ENCODE results near the gene PARD3. TPM values are rescaled to one million over a fixed set of nuclear protein-coding genes. Genes with fewer than 3 reads are reported as not detected.

Gene PARD3
- total and polyA plus RNA-seq, 2 donors (not counting 3 experiments of a cell fraction or from before 2014, with no cell fraction given): 7.3 to 24.1 TPM

DNA sequence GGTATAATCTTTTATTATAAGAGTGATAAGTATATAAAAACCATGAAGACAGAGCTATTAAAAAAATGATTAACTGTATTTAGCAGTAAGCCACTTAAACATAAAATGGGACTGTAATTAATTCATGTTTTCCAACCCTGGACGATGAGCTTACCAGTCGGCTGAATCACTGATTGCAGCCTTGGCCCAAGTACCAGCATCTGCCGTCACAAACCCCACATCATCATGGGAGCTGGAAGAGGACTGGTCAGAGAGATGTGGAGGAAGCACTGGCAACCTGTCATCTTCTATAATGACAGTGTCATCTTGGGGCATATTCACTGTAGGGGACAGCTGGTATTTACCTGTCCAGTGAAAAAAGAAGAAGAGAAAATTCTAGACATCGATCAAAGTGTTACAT is 473.6 kb downstream of the PARD3 start:
- Histone ChIP-seq H3K4me1 (ENCODE audit: control insufficient read depth, extremely low read depth, insufficient read depth, low read length) (peaks cover 46% of the 10 kb centered on the region), H3K4me3 (replicated peaks in 1 of 3; ENCODE audit: insufficient read depth in 1 of 3, low read depth in 1 of 3, low read length in 3 of 3) (no peak overlapping the region), H3K27ac (ENCODE audit: insufficient read depth, low read depth, low read length) (no peak overlapping the region), H3K36me3 (ENCODE audit: control insufficient read depth in 2 of 2, extremely low read depth in 1 of 2, insufficient read depth in 2 of 2, low read length in 2 of 2) (no peaks in the 10 kb centered on the region), H3K9me3 (replicated peaks; ENCODE audit: control insufficient read depth, insufficient read depth, low read length) (no peaks in the 10 kb centered on the region), H3K9me1 (replicated peaks; ENCODE audit: control insufficient read depth, extremely low read depth, insufficient read depth, low read length) (no peaks in the 10 kb centered on the region), H2AFZ (ENCODE audit: low read depth, low read length) (no peak overlapping the region), H4K20me1 (replicated peaks; ENCODE audit: control insufficient read depth, extremely low read depth, insufficient read depth, low read length) (no peaks in the 10 kb centered on the region), H3K9ac (replicated peaks; ENCODE audit: extremely low read depth, insufficient read depth, low read length) (no peak overlapping the region), H3K27me3 (ENCODE audit: control insufficient read depth in 2 of 2, insufficient read depth in 2 of 2, low read length in 2 of 2) (no peaks in the 10 kb centered on the region), H3K79me2 (ENCODE audit: control insufficient read depth, insufficient read depth, low read length) (no peaks in the 10 kb centered on the region), H3K4me2 (ENCODE audit: insufficient read depth, low read length) (no peak overlapping the region)
- dilution Hi-C loops (cut with MboI; ENCODE audit: extremely low pct_ligation_motif_present, low sequenced_read_pairs): no loop called here
- no peak for DNase-seq (ENCODE audit: low read depth, low spot score)
- TF ChIP-seq, protein P1, sequence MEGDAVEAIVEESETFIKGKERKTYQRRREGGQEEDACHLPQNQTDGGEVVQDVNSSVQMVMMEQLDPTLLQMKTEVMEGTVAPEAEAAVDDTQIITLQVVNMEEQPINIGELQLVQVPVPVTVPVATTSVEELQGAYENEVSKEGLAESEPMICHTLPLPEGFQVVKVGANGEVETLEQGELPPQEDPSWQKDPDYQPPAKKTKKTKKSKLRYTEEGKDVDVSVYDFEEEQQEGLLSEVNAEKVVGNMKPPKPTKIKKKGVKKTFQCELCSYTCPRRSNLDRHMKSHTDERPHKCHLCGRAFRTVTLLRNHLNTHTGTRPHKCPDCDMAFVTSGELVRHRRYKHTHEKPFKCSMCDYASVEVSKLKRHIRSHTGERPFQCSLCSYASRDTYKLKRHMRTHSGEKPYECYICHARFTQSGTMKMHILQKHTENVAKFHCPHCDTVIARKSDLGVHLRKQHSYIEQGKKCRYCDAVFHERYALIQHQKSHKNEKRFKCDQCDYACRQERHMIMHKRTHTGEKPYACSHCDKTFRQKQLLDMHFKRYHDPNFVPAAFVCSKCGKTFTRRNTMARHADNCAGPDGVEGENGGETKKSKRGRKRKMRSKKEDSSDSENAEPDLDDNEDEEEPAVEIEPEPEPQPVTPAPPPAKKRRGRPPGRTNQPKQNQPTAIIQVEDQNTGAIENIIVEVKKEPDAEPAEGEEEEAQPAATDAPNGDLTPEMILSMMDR (IDR thresholded peaks at IDR 0.05; ENCODE audit: extremely low read depth in 1 of 2, insufficient read depth in 1 of 2, low read depth in 1 of 2, low read length in 2 of 2): no peak
- no peak for TF ChIP-seq GATA2 (IDR thresholded peaks at IDR 0.05; ENCODE audit: insufficient read depth, insufficient read length, low read depth, low read length)
- no peak for TF ChIP-seq FOS (IDR thresholded peaks at IDR 0.05; ENCODE audit: borderline replicate concordance, insufficient read depth, low read length)
- TF ChIP-seq JUN (IDR thresholded peaks at IDR 0.05; ENCODE audit: borderline replicate concordance, insufficient read depth, insufficient read length, low read depth): no peak
- no peak for TF ChIP-seq EZH2 (IDR thresholded peaks at IDR 0.05; ENCODE audit: borderline replicate concordance, low read depth, low read length, severe bottlenecking)
- TF ChIP-seq, protein P2, sequence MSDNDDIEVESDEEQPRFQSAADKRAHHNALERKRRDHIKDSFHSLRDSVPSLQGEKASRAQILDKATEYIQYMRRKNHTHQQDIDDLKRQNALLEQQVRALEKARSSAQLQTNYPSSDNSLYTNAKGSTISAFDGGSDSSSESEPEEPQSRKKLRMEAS (IDR thresholded peaks at IDR 0.05; ENCODE audit: insufficient read depth, insufficient read length): no peak
- TF ChIP-seq POLR2A (IDR thresholded peaks at IDR 0.05; ENCODE audit: low read depth, low read length): no peak
- TF ChIP-seq POLR2AphosphoS5 (IDR thresholded peaks at IDR 0.05; ENCODE audit: insufficient read depth, low read depth, low read length): no peak
- no peak for TF ChIP-seq MYC (IDR thresholded peaks at IDR 0.05; ENCODE audit: low read depth, low read length)
- BruUV-seq (replicated peaks): no TSS peak
- FAIRE-seq: no peak
- intact Hi-C loops (cut with micrococcal nuclease): loop anchor here (5.0 kb wide), 1 partner anchor 186 kb away; no protein-coding TSS in a partner anchor
- CTCF ChIA-PET: interaction anchor here (1.0 kb wide), 2 partner anchors 9 to 32 kb away, joined by 3 to 6 read pairs; no protein-coding TSS in a partner anchor
- POLR2A ChIA-PET: no interaction called here
